Sigmoid colon (tissue), 7 donors: ENCODE data around the gene MYADML2. TPM values are rescaled to one million over a fixed set of nuclear protein-coding genes. Genes with fewer than 3 reads are reported as not detected.

Experiments
- DNase-seq: peaks from one replicate; pipeline ENCODE4 v3.0.0-alpha.2; 2019
- H3K27ac ChIP-seq, 4 donors: fragments of 200-600 bp; sonication (generic); one replicate each; pipeline ENCODE4 v1.5.1; 2016 to 2019; ENCODE audit warnings: mild to moderate bottlenecking in 1 of 4
- H3K27me3 ChIP-seq, 3 donors: fragments of 200-600 bp; sonication (generic); one replicate each; pipeline ENCODE4 v1.5.1; 2019; ENCODE audit warnings: mild to moderate bottlenecking in 1 of 3
- H3K36me3 ChIP-seq, 4 donors: fragments of 200-600 bp; sonication (generic); one replicate each; pipeline ENCODE4 v1.5.1; 2016 to 2019
- H3K4me1 ChIP-seq, 4 donors: fragments of 200-600 bp; sonication (generic); one replicate each; pipeline ENCODE4 v1.5.1; 2017 to 2019
- H3K4me3 ChIP-seq, 4 donors: fragments of 200-600 bp; sonication (generic); one replicate each; pipeline ENCODE4 v1.5.1; 2017 to 2019; ENCODE audit warnings: mild to moderate bottlenecking in 2 of 4, moderate library complexity in 1 of 4
- H3K9me3 ChIP-seq, 4 donors: fragments of 200-600 bp in 3 of 4; sonication (generic) in 3 of 4; one replicate each; pipeline versions ENCODE4 v1.5.1 to v1.6.1; 2013 to 2019
- EP300 ChIP-seq, 4 donors: sonication (generic); formaldehyde crosslinking; IDR thresholded peaks; one replicate each; pipeline ENCODE4 v1.6.1; 2017; ENCODE audit warnings: antibody characterized with exemption in 4 of 4
- POLR2A ChIP-seq, 2 donors: fragments of 450-650 bp; IDR thresholded peaks; one replicate each; pipeline ENCODE4 v1.6.1; 2016; ENCODE audit warnings: antibody characterized with exemption in 2 of 2, mild to moderate bottlenecking in 2 of 2, moderate library complexity in 2 of 2
- POLR2AphosphoS5 ChIP-seq, 4 donors: sonication (generic); formaldehyde crosslinking; IDR thresholded peaks; one replicate each; pipeline ENCODE4 v1.6.1; 2017; ENCODE audit warnings: antibody characterized with exemption in 4 of 4
- WGBS, 2 donors: extraction: QIAGEN DNeasy Blood & Tissue Kit; methylation state at CpG; one replicate each; pipeline ENCODE4 v1.1.7; 2013; 5-methylcytosine and 5-hydroxymethylcytosine counted together
- intact Hi-C: fragments of 100-400 bp; cut with DNase I; formaldehyde crosslinking; loops from one replicate; pipeline ENCODE4 v1.15.1; 2023
- polyA plus RNA-seq, 3 donors: library from polyadenylated mRNA; stranded (reverse); fragments of 200-250 nt; gene quantifications; one replicate each; pipeline ENCODE4 v1.2.3, GENCODE V29; 2013
- total RNA-seq, 4 donors: library from RNA; depleted of rRNA; stranded (reverse); fragments of >200 nt; gene quantifications; one replicate each; pipeline ENCODE4 v1.1.0, GENCODE V29; 2016
- TF ChIP-seq, protein P1 (sequence below), 4 experiments: fragments of 450-650 bp in 3 of 4; fragments of 200-600 bp in 1 of 4; IDR thresholded peaks; one replicate each; pipeline ENCODE4 v1.5.1; 2016 to 2019; ENCODE audit warnings: antibody characterized with exemption in 4 of 4, mild to moderate bottlenecking in 3 of 4, moderate library complexity in 2 of 4
- donor health status: healthy with polysubstance abuse.
- donor health status: Bipolar disorder and iron deficiency.
- donor health status: healthy.

The MYADML2 gene
- total and polyA plus RNA-seq, 7 donors, result not detected

DNA sequence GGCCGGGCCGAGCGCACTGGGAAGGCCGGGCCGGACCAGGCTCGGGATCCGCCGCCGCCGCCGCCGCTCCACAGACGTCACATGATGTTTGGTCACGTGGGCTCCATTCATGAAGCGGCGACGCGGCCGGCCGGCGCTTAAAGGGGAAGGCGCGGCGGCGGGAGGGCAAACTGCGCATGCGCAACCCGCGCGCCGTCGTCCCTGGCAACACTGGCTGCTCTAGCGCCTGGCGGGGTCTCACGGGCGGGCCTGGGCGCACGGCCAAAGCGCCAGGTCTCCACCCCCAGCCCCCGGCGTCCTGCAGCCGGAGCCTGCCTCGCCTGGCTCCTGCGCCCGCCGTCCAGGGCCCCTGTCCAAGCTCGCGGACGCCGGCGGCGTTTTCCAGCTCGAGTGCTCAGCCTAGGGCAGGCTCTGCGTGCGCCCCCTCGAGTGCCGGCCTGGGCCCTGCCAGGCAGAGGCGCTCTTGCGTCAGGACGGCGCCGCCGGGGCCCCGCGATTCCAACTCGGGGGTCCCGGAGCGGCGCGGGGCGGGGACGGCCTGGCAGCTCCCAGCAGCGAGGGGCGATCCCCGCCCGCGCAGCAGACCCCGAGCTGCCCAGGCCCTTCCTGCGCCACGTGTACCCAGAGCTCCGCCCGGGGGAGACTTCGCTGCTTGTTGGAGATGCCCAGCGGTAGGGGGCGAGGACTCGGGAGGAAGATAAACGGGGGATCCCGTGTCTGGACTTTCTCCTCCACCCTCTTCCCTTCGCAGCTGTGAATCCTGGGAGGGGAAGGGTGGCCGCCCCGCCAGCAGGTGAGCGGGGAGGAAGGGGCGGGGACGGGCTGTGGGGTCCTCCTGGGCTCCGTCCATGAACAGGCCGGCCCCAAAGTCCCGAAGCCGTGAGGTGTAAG, 19.1 kb downstream of the MYADML2 start, which contains the start of gene MAFG:
TSS of gene MAFG (minus strand) at position 83 of the 891 bp plus-strand sequence. CDS start 4,550 bp downstream, outside the sequence.
- peak; percentile 96 for DNase-seq
- intact Hi-C loops, result loop anchor here (2.0 kb wide), 1 partner anchor 57 kb away; the partner anchor contains the start of gene ARHGDIA
- H3K27me3 ChIP-seq, result peaks cover 0 to 13% (median 0%) of the 10 kb centered on the region in 3 donors
- no peaks in the 10 kb centered on the region for H3K9me3 ChIP-seq
- peak within 1 kb of the TSS; percentile 98 to 99 (median 99) for H3K27ac ChIP-seq
- H3K4me1 ChIP-seq, result peaks cover 0 to 50% (median 47%) of the 10 kb centered on the region in 4 donors
- TF ChIP-seq POLR2A (IDR thresholded peaks at IDR 0.05) (no peak), EP300 (IDR thresholded peaks at IDR 0.05) (peak in 1 of 4 donors; percentile 38), POLR2AphosphoS5 (IDR thresholded peaks at IDR 0.05) (peak; percentile 70 to 89 (median 78))
- TF ChIP-seq, protein P1, sequence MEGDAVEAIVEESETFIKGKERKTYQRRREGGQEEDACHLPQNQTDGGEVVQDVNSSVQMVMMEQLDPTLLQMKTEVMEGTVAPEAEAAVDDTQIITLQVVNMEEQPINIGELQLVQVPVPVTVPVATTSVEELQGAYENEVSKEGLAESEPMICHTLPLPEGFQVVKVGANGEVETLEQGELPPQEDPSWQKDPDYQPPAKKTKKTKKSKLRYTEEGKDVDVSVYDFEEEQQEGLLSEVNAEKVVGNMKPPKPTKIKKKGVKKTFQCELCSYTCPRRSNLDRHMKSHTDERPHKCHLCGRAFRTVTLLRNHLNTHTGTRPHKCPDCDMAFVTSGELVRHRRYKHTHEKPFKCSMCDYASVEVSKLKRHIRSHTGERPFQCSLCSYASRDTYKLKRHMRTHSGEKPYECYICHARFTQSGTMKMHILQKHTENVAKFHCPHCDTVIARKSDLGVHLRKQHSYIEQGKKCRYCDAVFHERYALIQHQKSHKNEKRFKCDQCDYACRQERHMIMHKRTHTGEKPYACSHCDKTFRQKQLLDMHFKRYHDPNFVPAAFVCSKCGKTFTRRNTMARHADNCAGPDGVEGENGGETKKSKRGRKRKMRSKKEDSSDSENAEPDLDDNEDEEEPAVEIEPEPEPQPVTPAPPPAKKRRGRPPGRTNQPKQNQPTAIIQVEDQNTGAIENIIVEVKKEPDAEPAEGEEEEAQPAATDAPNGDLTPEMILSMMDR (IDR thresholded peaks at IDR 0.05), result no peak
- 0 to 1% methylated on average over 98 of the region's 98 CpGs for WGBS, 2 donors
- H3K4me3 ChIP-seq, result peak within 1 kb of the TSS; percentile 85 to 99 (median 92)
- H3K36me3 ChIP-seq, result peaks cover 0 to under 1% (median 0%) of the 10 kb centered on the region in 4 donors

DNA sequence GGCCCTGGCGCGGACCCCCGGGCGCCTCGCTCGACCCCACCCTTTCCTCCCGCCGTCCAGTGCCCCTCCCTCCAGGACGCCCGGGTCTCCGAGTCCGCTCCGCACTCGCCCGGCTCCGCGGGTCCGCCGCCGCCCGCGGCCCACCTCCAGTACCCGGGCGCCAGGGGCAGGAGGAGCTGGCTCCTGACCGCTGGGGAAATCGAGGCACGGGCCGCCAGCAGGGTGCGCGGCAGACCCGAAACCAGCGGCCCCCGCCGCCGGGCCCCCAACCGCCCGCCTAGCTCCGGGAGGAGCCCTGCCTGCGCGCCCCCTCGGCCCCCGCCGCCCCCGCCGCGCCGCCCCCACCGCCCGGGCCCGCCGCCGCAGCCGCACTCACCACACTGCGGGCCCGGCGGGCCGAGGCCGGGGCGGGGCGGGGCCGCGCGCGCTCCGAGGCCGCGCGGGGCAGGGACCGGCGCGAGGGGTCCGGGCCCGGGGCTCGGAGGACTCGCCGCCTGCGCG, 19.8 kb downstream of the MYADML2 start:
- peaks cover 0 to 13% (median 0%) of the 10 kb centered on the region in 3 donors for H3K27me3 ChIP-seq
- peak overlapping the region; percentile 85 to 99 (median 92) for H3K4me3 ChIP-seq
- intact Hi-C loops, result loop anchor here (2.0 kb wide), 1 partner anchor 56 kb away; the partner anchor contains the start of gene ARHGDIA
- H3K27ac ChIP-seq, result peak overlapping the region; percentile 98 to 99 (median 99)
- peaks cover 4 to 7% (median 6%) of the 10 kb centered on the region in 4 donors for H3K36me3 ChIP-seq
- H3K9me3 ChIP-seq, result no peaks in the 10 kb centered on the region
- no peak for TF ChIP-seq POLR2AphosphoS5 (IDR thresholded peaks at IDR 0.05)
- TF ChIP-seq EP300 (IDR thresholded peaks at IDR 0.05), result no peak
- no peak for TF ChIP-seq POLR2A (IDR thresholded peaks at IDR 0.05)
- TF ChIP-seq, protein P1 (IDR thresholded peaks at IDR 0.05), result no peak
- peaks cover 0 to 57% (median 54%) of the 10 kb centered on the region in 4 donors for H3K4me1 ChIP-seq
- 0% methylated on average over 78 of the region's 78 CpGs for WGBS, 2 donors
- no peak for DNase-seq

DNA sequence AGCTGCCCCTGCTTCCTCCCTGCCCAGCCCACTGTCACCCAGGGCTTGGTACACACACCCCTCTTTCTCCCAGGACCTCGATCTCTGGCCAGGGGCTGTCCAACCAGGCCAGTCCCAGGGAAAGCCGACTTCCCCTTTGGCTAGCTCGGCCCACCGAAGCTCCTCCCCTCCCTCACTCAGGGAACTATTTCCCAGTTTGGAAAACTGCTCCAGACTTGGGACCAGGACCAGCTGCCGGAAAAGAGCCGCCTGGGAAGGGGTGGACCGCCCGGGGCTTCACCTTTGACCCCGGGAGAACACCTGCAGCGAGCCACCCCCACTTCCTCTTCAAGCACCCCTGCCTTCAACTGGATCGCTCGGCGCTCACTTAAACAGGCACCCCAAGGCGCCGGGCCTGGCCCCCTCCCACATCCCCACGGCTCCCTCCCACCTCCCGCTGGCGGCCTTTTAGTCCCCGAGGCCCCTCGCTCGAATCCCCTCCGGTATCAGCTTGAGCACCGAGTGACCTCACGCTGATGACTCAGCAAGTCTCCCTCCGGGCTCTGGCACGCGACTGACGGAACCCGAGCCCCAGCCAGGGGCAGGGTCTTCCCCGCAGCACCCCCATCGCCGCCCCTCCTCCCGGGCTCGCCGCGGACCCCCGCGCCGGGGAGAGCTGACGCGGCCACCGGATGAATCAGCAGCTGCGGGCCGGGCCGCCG, 20.4 kb downstream of the MYADML2 start:
- DNase-seq, result peak; percentile 94
- Histone ChIP-seq H3K27ac (peak overlapping the region; percentile 98 to 99 (median 99)), H3K27me3 (peaks cover 0 to 13% (median 0%) of the 10 kb centered on the region in 3 donors), H3K4me3 (peak overlapping the region; percentile 85 to 99 (median 92)), H3K36me3 (peaks cover 7 to 13% (median 11%) of the 10 kb centered on the region in 4 donors), H3K4me1 (peaks cover 0 to 62% (median 59%) of the 10 kb centered on the region in 4 donors), H3K9me3 (no peaks in the 10 kb centered on the region)
- intact Hi-C loops, result loop anchor here (2.0 kb wide), 1 partner anchor 56 kb away; the partner anchor contains the start of gene ARHGDIA
- peak; percentile 54 to 61 (median 58) for TF ChIP-seq POLR2AphosphoS5 (IDR thresholded peaks at IDR 0.05)
- TF ChIP-seq POLR2A (IDR thresholded peaks at IDR 0.05), result peak; percentile 6 to 47
- no peak for TF ChIP-seq EP300 (IDR thresholded peaks at IDR 0.05)
- 1% methylated on average over 46 of the region's 46 CpGs for WGBS, 2 donors

DNA sequence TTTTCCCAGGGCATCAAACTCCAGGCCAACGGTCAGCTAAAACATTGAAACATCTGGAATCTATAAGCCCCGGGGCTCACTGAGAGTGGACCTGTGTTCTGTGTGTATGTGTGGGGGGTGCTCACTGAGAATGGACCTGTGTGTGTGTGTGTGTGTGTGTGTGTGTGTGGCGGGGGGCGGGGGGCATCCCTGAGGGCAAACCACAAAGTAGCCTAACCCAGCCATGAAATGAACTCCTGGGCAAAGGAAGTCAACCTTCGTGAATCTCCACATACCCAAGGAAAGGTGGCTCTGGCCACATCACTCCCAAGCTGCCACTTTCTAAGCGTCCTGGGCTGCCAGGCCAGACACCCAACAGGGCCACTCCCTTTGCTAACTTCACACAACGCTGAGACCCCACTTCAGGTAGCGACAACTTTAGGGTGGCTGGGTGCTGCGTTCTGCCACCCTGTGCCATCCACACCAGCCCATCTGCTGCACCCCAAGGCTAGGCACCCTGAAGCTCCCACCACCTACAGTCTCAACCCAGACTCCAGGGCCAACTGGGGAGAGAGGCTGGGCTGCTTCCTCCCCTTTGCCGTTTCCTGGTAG, 21.1 kb downstream of the MYADML2 start:
- no peak for DNase-seq
- WGBS, 2 donors, result 35 to 60% methylated on average over 10 of the region's 10 CpGs
- peak overlapping the region; percentile 85 to 99 (median 92) for H3K4me3 ChIP-seq
- H3K4me1 ChIP-seq, result peaks cover 0 to 66% (median 61%) of the 10 kb centered on the region in 4 donors
- H3K27ac ChIP-seq, result peak overlapping the region; percentile 98 to 99 (median 99)
- intact Hi-C loops, result loop anchor here (2.0 kb wide), 1 partner anchor 55 kb away; the partner anchor contains the start of gene ARHGDIA
- peaks cover 7 to 19% (median 13%) of the 10 kb centered on the region in 4 donors for H3K36me3 ChIP-seq
- H3K9me3 ChIP-seq, result no peaks in the 10 kb centered on the region
- H3K27me3 ChIP-seq, result peaks cover 0 to 13% (median 0%) of the 10 kb centered on the region in 3 donors
- TF ChIP-seq POLR2A (IDR thresholded peaks at IDR 0.05), result no peak
- TF ChIP-seq, protein P1 (IDR thresholded peaks at IDR 0.05), result no peak
- TF ChIP-seq EP300 (IDR thresholded peaks at IDR 0.05), result no peak
- no peak for TF ChIP-seq POLR2AphosphoS5 (IDR thresholded peaks at IDR 0.05)
